H1 (cell line): ENCODE measurements around the gene TPM2. TPM values are rescaled to one million over a fixed set of nuclear protein-coding genes. Genes with fewer than 3 reads are reported as not detected.

Experiments used
- CTCF ChIA-PET: fragments of 300-600 bp; sonication (Branson Sonifier 250); formaldehyde crosslinking; loops from one replicate; lab custom pipeline; 2021; ENCODE audit not compliant: partially characterized antibody; lab: Charles Lee
- POLR2A ChIA-PET: fragments of 300-600 bp; sonication (Branson Sonifier 250); formaldehyde crosslinking; loops from one replicate; lab custom pipeline; 2021; ENCODE audit warnings: inconsistent platforms; ENCODE audit not compliant: partially characterized antibody; lab: Charles Lee
- DNase-seq, 2 experiments: peaks; one replicate each; pipeline versions ENCODE4 v3.0.0 to v3.0.0-alpha.2; 2010 to 2022; ENCODE audit warnings: low spot score in 2 of 2, low read depth in 1 of 2, mixed read lengths in 1 of 2
- FAIRE-seq: peaks from 2 replicates; lab custom pipeline; 2011; peaks lifted over from hg19 to GRCh38; lab: Jason Lieb, UNC
- H2AFZ ChIP-seq: 2 replicates; pipeline ENCODE4 v1.8.1; 2012; ENCODE audit warnings: low read length, inconsistent platforms
- H2AK5ac ChIP-seq: 2 replicates; pipeline ENCODE4 v1.6.1; 2013; ENCODE audit warnings: low read depth, low read length
- H2BK120ac ChIP-seq: replicated peaks from 2 replicates; pipeline ENCODE3; 2013; ENCODE audit warnings: low read depth, low read length, inconsistent platforms
- H2BK12ac ChIP-seq: 2 replicates; pipeline ENCODE4 v1.6.1; 2013; ENCODE audit warnings: low read depth, low read length
- H2BK15ac ChIP-seq: 2 replicates; pipeline ENCODE4 v1.6.1; 2013; ENCODE audit warnings: low read length
- H2BK20ac ChIP-seq: 2 replicates; pipeline ENCODE4 v1.6.1; 2013; ENCODE audit warnings: low read length
- H2BK5ac ChIP-seq: 2 replicates; pipeline ENCODE4 v1.6.1; 2013; ENCODE audit warnings: low read depth, low read length
- H3K14ac ChIP-seq: 2 replicates; pipeline ENCODE4 v1.6.1; 2013; ENCODE audit warnings: inconsistent platforms; ENCODE audit not compliant: insufficient read length
- H3K18ac ChIP-seq: 2 replicates; pipeline ENCODE4 v1.6.1; 2013; ENCODE audit warnings: low read length; ENCODE audit errors: extremely low read depth
- H3K23ac ChIP-seq: 2 replicates; pipeline ENCODE4 v1.6.1; 2013; ENCODE audit warnings: inconsistent platforms; ENCODE audit not compliant: insufficient read length
- H3K23me2 ChIP-seq: 2 replicates; pipeline ENCODE4 v1.6.1; 2013; ENCODE audit warnings: low read depth, low read length
- H3K27ac ChIP-seq: 2 replicates; pipeline ENCODE4 v1.6.1; 2011; ENCODE audit warnings: low read depth, low read length, inconsistent platforms
- H3K27me3 ChIP-seq, 4 experiments: replicated peaks in 1 of 4; 1 replicate in 1 of 4; 2 replicates in 3 of 4; pipeline versions ENCODE4 v1.6.1 to v1.8.1; 2011 to 2013; ENCODE audit warnings: low read length in 3 of 4, mild to moderate bottlenecking in 3 of 4, inconsistent platforms in 2 of 4, mixed read lengths in 2 of 4, moderate library complexity in 1 of 4; ENCODE audit not compliant: control insufficient read depth in 3 of 4, insufficient read depth in 3 of 4; ENCODE audit errors: extremely low read depth in 1 of 4
- H3K36me3 ChIP-seq, 4 experiments: 2 replicates each; pipeline versions ENCODE4 v1.6.1 to v1.8.1; 2011 to 2013; ENCODE audit warnings: mild to moderate bottlenecking in 4 of 4, low read length in 3 of 4, moderate library complexity in 2 of 4, control low read depth in 1 of 4, inconsistent platforms in 1 of 4; ENCODE audit not compliant: insufficient read depth in 4 of 4, control insufficient read depth in 2 of 4
- H3K4ac ChIP-seq: replicated peaks from 2 replicates; pipeline ENCODE3; 2013; ENCODE audit warnings: low read length, low read depth, mixed read lengths, inconsistent platforms; ENCODE audit not compliant: insufficient read length
- H3K4me1 ChIP-seq, 4 experiments: replicated peaks in 1 of 4; 1 replicate in 1 of 4; 2 replicates in 3 of 4; pipeline versions ENCODE4 v1.6.1 to v1.8.1; 2011 to 2013; ENCODE audit warnings: low read length in 3 of 4, inconsistent platforms in 2 of 4, mixed read lengths in 1 of 4; ENCODE audit not compliant: insufficient read depth in 4 of 4, control insufficient read depth in 3 of 4
- H3K4me2 ChIP-seq, 2 experiments: 2 replicates each; pipeline versions ENCODE4 v1.6.1 to v1.8.1; 2011 to 2013; ENCODE audit warnings: low read depth in 2 of 2, low read length in 2 of 2, control low read depth in 1 of 2, inconsistent platforms in 1 of 2, mild to moderate bottlenecking in 1 of 2; ENCODE audit not compliant: insufficient read depth in 1 of 2
- H3K4me3 ChIP-seq, 4 experiments: fragments of 200-600, 300-600 bp in 1 of 4; sonication (generic), shearing (Covaris generic), sonication (Bioruptor Twin) in 1 of 4; 2 replicates each; pipeline versions ENCODE4 v1.5.1 to v1.8.1; 2011 to 2016; ENCODE audit warnings: low read length in 4 of 4, low read depth in 3 of 4, control low read depth in 2 of 4, inconsistent platforms in 2 of 4, mild to moderate bottlenecking in 2 of 4, mixed read lengths in 1 of 4, moderate library complexity in 1 of 4; ENCODE audit not compliant: insufficient read depth in 2 of 4; ENCODE audit errors: extremely low read depth in 1 of 4
- H3K56ac ChIP-seq: replicated peaks from 2 replicates; pipeline ENCODE3; 2013; ENCODE audit warnings: low read depth, mild to moderate bottlenecking, mixed read lengths, low read length, inconsistent platforms; ENCODE audit not compliant: insufficient read length
- H3K79me1 ChIP-seq: 2 replicates; pipeline ENCODE4 v1.6.1; 2013; ENCODE audit warnings: low read depth, low read length, control low read depth
- H3K79me2 ChIP-seq, 2 experiments: 2 replicates each; pipeline versions ENCODE4 v1.6.1 to v1.8.1; 2012 to 2013; ENCODE audit warnings: low read length in 2 of 2, mild to moderate bottlenecking in 2 of 2, inconsistent platforms in 1 of 2; ENCODE audit not compliant: insufficient read depth in 2 of 2, control insufficient read depth in 1 of 2
- H3K9ac ChIP-seq, 4 experiments: replicated peaks in 1 of 4; 1 replicate in 1 of 4; 2 replicates in 3 of 4; pipeline versions ENCODE4 v1.6.1 to v1.8.1; 2011 to 2013; ENCODE audit warnings: low read depth in 3 of 4, low read length in 3 of 4, control low read depth in 2 of 4, mild to moderate bottlenecking in 2 of 4, moderate library complexity in 2 of 4, inconsistent platforms in 1 of 4; ENCODE audit errors: extremely low read depth in 1 of 4
- H3K9me3 ChIP-seq, 2 experiments: 2 replicates each; pipeline versions ENCODE4 v1.6.1 to v1.8.1; 2012 to 2013; ENCODE audit warnings: mild to moderate bottlenecking in 2 of 2, moderate library complexity in 2 of 2, control low read depth in 1 of 2, inconsistent platforms in 1 of 2, low read depth in 1 of 2, low read length in 1 of 2, mixed read lengths in 1 of 2; ENCODE audit not compliant: insufficient read depth in 2 of 2
- H4K20me1 ChIP-seq, 2 experiments: replicated peaks in 1 of 2; 2 replicates each; pipeline versions ENCODE3 to v1.8.1; 2011 to 2013; ENCODE audit warnings: inconsistent platforms in 2 of 2, low read length in 2 of 2, mild to moderate bottlenecking in 1 of 2; ENCODE audit not compliant: insufficient read depth in 2 of 2, control insufficient read depth in 1 of 2
- H4K5ac ChIP-seq: 2 replicates; pipeline ENCODE4 v1.6.1; 2013; ENCODE audit warnings: low read length, low read depth, mixed read lengths, inconsistent platforms; ENCODE audit not compliant: insufficient read length
- H4K8ac ChIP-seq: 2 replicates; pipeline ENCODE4 v1.8.0; 2013; ENCODE audit warnings: mild to moderate bottlenecking, moderate library complexity, low read length, inconsistent platforms; ENCODE audit not compliant: insufficient read depth; ENCODE audit errors: extremely low read depth
- H4K91ac ChIP-seq: replicated peaks from 2 replicates; pipeline ENCODE3; 2013; ENCODE audit warnings: low read length, mixed read lengths, inconsistent platforms; ENCODE audit not compliant: insufficient read length
- POLR2A ChIP-seq, 2 experiments: IDR thresholded peaks; 1 replicate in 1 of 2; 2 replicates in 1 of 2; pipeline ENCODE4 v1.6.1; 2011; ENCODE audit warnings: low read depth in 2 of 2, low read length in 2 of 2, mild to moderate bottlenecking in 2 of 2; ENCODE audit errors: control extremely low read depth in 1 of 2
- SP1 ChIP-seq: IDR thresholded peaks from 2 replicates; pipeline ENCODE4 v1.6.1; 2011; ENCODE audit warnings: low read depth, low read length
- WGBS, 2 experiments: shearing (Covaris generic) in 1 of 2; methylation state at CpG; one replicate each; pipeline versions ENCODE4 v1.1.6 to v1.1.7; 2013 to 2015; ENCODE audit warnings: low lambda C conversion rate in 2 of 2, mixed read lengths in 2 of 2, inconsistent platforms in 1 of 2, low coverage in 1 of 2, missing lambda C conversion rate in 1 of 2; ENCODE audit not compliant: insufficient replicate concordance in 2 of 2, insufficient coverage in 1 of 2, insufficient read length in 1 of 2; ENCODE audit errors: extremely low coverage in 1 of 2, missing lambda C conversion rate in 1 of 2; 5-methylcytosine and 5-hydroxymethylcytosine counted together
- polyA plus RNA-seq, 7 experiments: library from polyadenylated mRNA; depleted of rRNA in 3 of 7; stranded (reverse) in 5 of 7; unstranded in 2 of 7; fragments of >200 nt in 5 of 7; fragments of 200-250 nt in 2 of 7; gene quantifications; 1 replicate in 5 of 7; 2 replicates in 1 of 7; 4 replicates in 1 of 7; pipeline versions ENCODE4 v1.2.1 to v1.2.3, GENCODE V29; 2011 to 2013; ENCODE audit warnings: missing spikeins in 2 of 7, mixed read lengths in 2 of 7
- total RNA-seq: library from RNA; stranded (reverse); fragmentation: NEBNext Ultra II Directional; extraction: Animal tissue kit (Norgen Biotek cat#: 25700); gene quantifications from 2 replicates; pipeline ENCODE4 v1.2.1, GENCODE V29; 2021

Gene TPM2
- total and polyA plus RNA-seq, 2 of the 8 experiments (the other 6 are each of a cell fraction or from before 2014, with no cell fraction given), result 62.5 to 181 TPM

- Histone ChIP-seq H3K36me3 (peaks cover 14 to 44% (median 31%) of the 10 kb centered on the region in 4 experiments), H4K5ac (no peak overlapping the region), H3K56ac (no peak overlapping the region), H3K4ac (no peak overlapping the region), H3K79me1 (no peaks in the 10 kb centered on the region; the same call in 1 of the 2 replicates), H3K9ac (no peak overlapping the region), H2AFZ (no peak overlapping the region), H4K8ac (no peak overlapping the region), H2BK20ac (no peak overlapping the region), H4K20me1 (peaks cover 7 to 8% of the 10 kb centered on the region in 2 experiments), H3K14ac (no peak overlapping the region), H2BK15ac (no peak overlapping the region), H3K4me1 (peaks cover 0 to 6% (median 2%) of the 10 kb centered on the region in 4 experiments; a peak in 3 of 7 replicates), H3K9me3 (no peaks in the 10 kb centered on the region), H2AK5ac (no peak overlapping the region), H3K18ac (no peak overlapping the region), H3K27me3 (no peaks in the 10 kb centered on the region), H2BK120ac (no peak overlapping the region), H2BK12ac (no peak overlapping the region), H3K23me2 (no peaks in the 10 kb centered on the region), H3K79me2 (peaks cover 0 to 6% of the 10 kb centered on the region in 2 experiments; a peak in 1 of 4 replicates), H3K4me3 (no peak overlapping the region), H3K23ac (no peak overlapping the region), H3K27ac (no peak overlapping the region), H4K91ac (no peak overlapping the region), H3K4me2 (no peak overlapping the region), H2BK5ac (no peak overlapping the region)
- 92% methylated on average over 7 of the region's 10 CpGs; no CpG with 5 or more reads in 1 of the 2 experiments for WGBS, 2 experiments
- TF ChIP-seq SP1 (no peak), POLR2A (IDR thresholded peaks at IDR 0.05; ENCODE audit: control extremely low read depth in 1 of 2, low read depth in 2 of 2, low read length in 2 of 2) (peak in 1 of 2 experiments; percentile 26; a peak in 2 of 3 replicates)
- DNase-seq, result no peak
- ChIA-PET CTCF (interaction anchor here (0.9 to 1.7 kb wide), 10 partner anchors 11 to 68 kb away, joined by 3 to 14 read pairs (median 4); partner anchors contain the start of gene ARHGEF39), POLR2A (interaction anchor here (1.3 to 8.4 kb wide), 7 partner anchors 7 to 30 kb away, joined by 3 to 55 read pairs (median 6); partner anchors contain the start of genes ARHGEF39, CA9, CCDC107 and RMRP)
- no peak for FAIRE-seq
Measured at GRCh38 chr9:35682520-35683315, 7.0 kb downstream of the TPM2 start.
